ENCODE measurements around the gene MMP7.

Gene MMP7

GRCh38 chr11:102495161-102496042 is 35.1 kb downstream of the MMP7 start:
- DNase-seq (ENCODE audit: low read depth) = peak; percentile 38

DNA sequence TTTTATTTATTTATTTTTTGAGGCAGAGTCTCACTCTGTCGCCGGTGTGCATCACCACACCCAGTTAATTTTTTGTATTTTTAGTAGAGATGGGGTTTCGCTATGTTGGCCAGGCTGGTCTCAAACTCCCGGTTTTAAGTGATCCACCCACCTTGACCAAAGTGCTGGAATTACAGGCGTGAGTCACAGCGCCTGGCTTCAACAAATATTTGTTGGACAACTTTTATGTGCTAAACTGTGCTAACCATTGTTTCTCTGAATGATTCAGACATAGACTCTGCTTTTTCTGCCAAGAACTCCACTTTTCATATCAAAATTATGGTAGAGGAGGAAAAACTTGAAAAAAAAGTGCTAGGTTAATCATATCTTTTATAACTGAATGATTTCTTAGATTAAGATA is 36.3 kb downstream of the MMP7 start:
- DNase-seq (ENCODE audit: low read depth) = peak; percentile 20

DNA sequence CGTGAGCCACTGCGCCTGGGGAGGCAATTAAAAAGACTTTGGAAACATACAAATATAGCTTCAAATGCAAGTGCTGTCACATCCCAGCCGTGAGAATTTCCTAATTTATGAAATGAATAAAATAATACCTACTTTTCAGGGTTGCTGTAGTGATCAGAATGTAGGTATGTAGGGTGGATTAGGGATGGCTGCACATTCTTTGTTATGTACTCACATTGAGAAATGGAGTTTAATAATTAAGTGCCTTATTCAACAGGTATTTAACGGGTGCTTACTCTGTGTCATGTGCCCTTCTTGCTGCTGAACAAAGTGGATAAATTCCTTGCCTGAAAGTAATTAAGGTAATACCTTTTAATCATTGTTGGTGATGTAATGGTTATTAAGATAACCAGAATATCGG is 37.0 kb downstream of the MMP7 start:
- no peak for DNase-seq (ENCODE audit: low read depth)

DNA sequence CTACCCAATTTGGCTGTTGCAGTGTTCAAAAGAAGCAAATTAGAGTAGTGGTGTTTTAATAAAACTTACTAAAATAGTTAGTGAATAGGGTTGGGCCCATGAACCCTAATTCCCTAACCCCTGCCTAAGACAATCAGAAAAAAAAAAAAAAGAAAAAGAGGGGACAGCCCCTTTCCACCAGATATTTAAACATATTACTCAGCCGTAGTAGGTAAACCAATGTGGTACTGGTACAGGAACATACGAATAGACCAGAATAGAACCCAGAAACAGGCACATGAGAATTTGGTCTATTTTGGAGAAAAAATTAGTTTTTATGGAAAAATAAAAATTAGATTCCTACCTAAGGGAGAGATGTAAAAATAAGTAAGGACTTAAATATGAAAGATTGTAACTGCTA is 38.6 kb downstream of the MMP7 start:
- DNase-seq (ENCODE audit: low read depth) = no peak

DNA sequence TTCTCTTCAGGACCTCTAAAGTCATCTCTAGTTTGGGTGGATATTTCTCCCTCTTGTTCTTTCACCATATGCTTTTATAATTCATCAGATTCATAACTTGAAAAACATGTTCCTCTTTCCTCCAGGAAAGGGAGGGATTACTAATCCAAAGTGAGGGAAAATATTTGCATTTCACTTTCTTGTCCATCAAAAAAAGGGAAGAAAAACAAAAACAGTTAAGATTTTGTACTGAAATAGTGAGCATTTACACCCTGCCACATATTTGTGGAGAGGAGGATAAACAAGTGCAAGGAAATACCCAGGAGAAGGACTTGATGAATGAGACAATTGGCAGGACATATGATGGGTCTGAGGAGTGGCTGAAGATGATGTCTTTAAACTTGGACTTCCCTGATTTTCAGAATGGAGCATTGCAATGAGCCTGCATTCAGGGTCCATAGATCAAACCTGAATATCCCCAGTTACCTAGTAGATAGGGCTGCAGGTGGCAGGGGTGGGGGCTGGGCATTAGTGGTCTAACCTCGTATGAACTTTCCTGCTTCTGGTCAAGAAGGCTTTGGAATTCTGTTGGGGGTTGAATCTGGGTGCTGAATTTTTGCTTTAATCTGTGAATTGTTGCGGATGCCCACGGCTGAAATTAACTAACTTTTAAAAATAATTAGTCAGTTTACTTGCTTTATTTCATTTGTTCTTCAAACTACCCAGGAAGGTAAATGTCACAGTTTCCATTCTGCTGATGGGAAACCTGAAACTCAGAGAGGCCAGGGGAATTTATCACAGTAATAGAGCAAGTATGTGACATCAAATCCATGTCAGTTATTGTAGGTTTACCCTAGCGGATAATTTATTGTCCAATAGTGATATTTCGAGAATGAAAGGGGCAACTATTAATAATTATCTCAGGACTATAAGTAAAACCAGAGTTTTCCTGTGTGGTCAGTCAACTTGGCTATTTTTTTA is 41.1 kb downstream of the MMP7 start:
- DNase-seq (ENCODE audit: low read depth) = no peak

- no peak for DNase-seq (ENCODE audit: low read depth)
Observed at GRCh38 chr11:102488208-102488607, 42.3 kb downstream of the MMP7 start.

GRCh38 chr11:102487214-102487613 is 43.3 kb downstream of the MMP7 start:
- DNase-seq (ENCODE audit: low read depth) = no peak

- no peak for DNase-seq (ENCODE audit: low read depth)
Observed at GRCh38 chr11:102486584-102486983, 44.0 kb downstream of the MMP7 start.

DNA sequence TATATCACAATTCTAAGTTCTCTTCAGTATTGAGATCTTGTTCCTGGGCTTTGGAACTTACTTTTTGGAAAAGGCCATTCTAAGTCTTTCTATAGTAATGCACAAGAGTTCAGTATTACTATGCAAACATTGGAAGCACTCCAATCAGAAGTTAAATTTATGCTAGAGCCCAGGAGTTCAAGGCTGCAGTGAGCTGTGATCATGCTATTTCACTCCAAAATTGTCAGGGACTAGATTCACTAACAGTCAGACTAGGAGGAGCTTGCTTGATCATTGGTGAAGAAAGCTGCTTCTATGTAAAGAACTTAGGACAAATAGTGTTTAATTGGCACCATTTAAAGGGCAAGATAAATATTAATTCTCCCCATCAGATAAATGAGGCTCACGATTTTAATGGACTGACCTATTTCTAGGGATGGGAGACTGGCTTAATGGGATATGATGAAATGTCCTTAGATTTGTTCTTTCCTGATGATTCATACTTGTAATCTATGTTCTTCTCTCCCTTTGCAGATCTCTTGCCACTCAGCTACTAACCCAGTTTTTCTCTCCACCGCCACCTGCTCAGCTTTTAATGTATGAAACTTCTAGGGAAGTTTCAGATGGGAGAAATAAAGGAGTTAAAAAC is 45.3 kb downstream of the MMP7 start:
- no peak for DNase-seq (ENCODE audit: low read depth)

DNA sequence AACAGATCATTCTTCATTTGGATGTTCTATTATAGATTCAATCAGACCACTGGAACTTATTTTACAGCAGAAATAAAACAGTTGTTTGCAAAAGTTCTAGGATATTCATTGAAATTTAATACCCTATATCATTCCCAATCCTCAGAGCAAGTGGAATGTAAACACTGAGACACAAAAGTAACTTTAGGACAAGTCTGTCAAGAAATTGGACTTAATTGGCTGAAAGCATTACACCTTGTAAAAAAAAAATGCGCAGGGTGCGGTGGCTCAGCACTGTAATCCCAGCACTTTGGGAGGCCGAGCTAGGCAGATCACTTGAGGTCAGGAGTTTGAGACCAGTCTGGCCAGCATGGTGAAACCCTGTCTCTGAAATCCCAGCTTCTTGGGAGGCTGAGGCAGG is 48.1 kb downstream of the MMP7 start:
- DNase-seq (ENCODE audit: low read depth) = no peak

DNA sequence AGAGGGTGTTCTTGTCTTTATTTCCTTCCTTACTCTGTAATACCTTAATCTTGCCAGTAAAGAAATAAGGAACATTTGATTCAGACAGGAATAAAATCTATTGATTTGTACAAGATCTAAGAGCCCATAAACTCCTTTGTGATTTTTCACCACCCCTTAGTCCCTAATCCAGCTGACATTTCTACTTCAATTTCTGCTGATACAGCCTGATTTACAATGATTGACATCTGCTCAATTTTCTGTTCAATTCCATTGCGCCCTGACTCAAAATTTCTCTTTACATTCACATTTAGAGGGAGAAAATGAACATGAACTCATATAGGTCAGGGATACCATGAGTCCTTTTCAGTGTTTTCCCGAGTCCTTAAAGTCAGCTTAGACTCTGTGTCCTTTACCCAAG is 50.8 kb downstream of the MMP7 start:
- no peak for DNase-seq (ENCODE audit: low read depth)

DNA sequence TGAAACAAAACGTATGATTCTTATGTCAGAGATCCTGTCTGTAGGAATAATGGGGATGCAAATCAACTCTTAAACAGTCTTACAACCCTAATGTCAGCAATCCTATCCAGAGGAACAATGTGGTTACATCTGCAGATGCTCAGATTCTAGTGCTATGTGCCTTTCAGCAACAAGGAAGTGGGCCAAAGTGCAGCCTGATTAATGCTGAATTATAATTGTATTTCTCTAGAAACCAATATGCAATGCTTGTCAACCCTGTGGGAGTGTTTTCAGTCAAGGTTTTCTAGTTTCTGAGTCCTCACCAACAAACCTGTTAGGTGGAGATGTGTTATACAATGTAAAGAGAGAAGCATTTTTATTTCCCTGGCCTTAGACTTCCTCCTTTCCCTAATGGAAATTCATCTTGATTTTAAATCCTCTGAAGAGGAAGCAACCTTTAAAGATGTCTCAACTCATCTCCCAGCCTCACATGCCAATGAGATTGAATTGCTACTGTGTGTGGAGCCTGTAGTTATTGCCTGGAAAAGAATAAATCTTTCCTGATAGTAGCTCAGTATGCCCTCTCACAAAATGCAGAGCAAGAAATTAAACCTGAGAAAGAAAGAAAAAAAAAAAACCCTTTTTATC is 51.8 kb downstream of the MMP7 start:
- DNase-seq (ENCODE audit: low read depth) = no peak

DNA sequence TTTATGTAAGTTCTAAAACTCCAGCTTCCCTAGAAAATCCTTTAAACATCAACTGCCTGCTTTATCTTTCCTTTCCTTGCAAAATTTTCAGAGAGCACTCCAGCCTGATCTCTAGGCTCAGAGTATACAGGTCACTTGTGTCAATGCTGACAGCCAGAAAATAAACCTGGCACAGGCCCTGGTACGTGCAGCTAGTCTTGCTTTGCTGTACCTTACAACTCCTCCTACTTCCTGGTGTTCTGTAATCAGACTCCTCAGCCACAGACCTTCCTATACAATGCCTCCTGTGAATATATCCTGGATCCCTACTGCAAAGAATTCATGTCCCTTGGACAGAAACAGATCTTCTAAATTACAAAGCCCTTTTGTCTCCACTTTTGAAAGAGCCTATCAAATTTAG is 53.7 kb downstream of the MMP7 start:
- DNase-seq (ENCODE audit: low read depth) = no peak

DNA sequence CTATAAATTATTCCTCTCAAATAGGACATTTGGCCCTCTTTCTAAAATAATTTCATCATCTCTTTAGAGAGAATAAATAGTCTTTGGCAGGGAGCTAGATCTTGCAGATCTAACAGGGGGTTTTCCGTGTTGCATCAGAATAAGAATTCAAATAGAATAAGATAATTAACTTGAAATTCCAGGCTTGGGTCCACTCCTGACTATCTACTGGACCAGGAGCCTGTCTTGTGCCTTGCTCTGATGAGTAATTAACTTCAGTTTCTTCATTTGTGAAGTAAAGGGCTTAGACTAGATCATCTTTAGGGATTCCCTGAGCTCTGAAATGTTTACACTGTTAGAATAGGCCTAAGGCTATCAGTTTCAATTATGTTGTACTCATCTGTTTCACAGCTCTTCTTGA is 54.5 kb downstream of the MMP7 start:
- no peak for DNase-seq (ENCODE audit: low read depth)

- DNase-seq (ENCODE audit: low read depth) = no peak
Observed at GRCh38 chr11:102473543-102473942, 57.0 kb downstream of the MMP7 start.

DNA sequence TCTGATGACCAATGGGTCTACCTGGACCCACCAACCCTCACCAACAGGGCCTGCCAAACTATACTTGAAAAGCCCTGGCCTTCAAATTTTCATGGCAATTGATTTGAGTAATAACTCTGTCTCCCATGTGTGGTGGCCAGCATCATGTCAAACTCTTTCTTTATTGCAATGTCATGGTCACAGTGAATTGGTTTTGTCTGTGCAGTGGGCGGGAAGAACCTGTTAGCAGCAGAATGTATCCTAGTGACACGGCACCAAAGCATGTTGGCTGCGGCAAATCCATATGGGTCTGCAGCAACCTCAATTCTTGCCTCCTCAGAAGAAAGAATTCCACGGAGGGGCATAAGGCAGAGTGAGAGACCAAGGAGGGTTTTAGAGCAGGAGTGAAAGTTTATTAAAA is 58.4 kb downstream of the MMP7 start:
- no peak for DNase-seq (ENCODE audit: low read depth)

DNA sequence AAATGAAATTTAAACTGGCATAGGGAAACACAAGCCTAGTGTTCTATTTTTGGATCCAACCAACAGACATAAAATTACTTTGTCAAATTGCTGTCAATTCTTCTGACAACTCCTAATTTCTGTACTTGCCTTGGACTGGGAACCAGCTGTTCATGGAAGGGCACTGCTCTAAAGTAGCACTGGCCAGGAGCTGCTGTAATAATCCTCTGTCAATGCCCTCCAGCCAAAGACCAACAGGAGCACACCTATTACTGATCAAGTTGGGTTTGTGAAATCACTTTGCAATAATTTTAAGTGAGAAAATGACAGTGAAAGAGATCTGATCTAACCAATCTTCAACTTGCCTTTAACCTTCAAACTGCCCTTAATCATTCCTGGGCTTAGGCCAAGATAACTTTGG is 59.1 kb downstream of the MMP7 start:
- DNase-seq (ENCODE audit: low read depth) = no peak

Measured in GM04503 (cell line).